Stimulated activated CD4-positive, alpha-beta T cell treated with anti-CD3 and anti-CD28 coated beads, Interleukin-15, amount 100 ng/mL, for 24 hours (primary cell): ENCODE results near the gene S1PR2.

Experiments
- DNase-seq: peaks from one replicate; pipeline ENCODE4 v3.0.0-alpha.2; 2020

The S1PR2 gene

GRCh38 chr19:10230861-10231611 lies at the start of gene S1PR2:
Gene S1PR2 (minus strand): TSS chr19:10231331. CDS start chr19:10224905, 6,426 bp downstream.
- peak; percentile 83 for DNase-seq

GRCh38 chr19:10279737-10280442 lies 48.8 kb upstream of the S1PR2 start:
- DNase-seq: no peak

- DNase-seq: no peak
Measured at GRCh38 chr19:10278935-10279334, 47.8 kb upstream of the S1PR2 start.

GRCh38 chr19:10277795-10278589 lies 46.9 kb upstream of the S1PR2 start:
- no peak for DNase-seq

- no peak for DNase-seq
Measured at GRCh38 chr19:10274589-10274988, 43.5 kb upstream of the S1PR2 start.

GRCh38 chr19:10271543-10272086 lies 40.5 kb upstream of the S1PR2 start:
- DNase-seq: peak; percentile 44

- DNase-seq: peak; percentile 85
Measured at GRCh38 chr19:10270616-10271394, 39.7 kb upstream of the S1PR2 start, which contains the start of gene ICAM1. Gene ICAM1 (plus strand): TSS chr19:10271120. CDS start chr19:10271160, 40 bp downstream.

- peak; percentile 88 for DNase-seq
Measured at GRCh38 chr19:10270180-10270615, 39.1 kb upstream of the S1PR2 start.

- peak; percentile 92 for DNase-seq
Measured at GRCh38 chr19:10269333-10270179, 38.4 kb upstream of the S1PR2 start.

- DNase-seq: no peak
Measured at GRCh38 chr19:10268071-10268470, 36.9 kb upstream of the S1PR2 start.

GRCh38 chr19:10266706-10267105 lies 35.6 kb upstream of the S1PR2 start:
- DNase-seq: no peak

GRCh38 chr19:10262771-10263170 lies 31.6 kb upstream of the S1PR2 start:
- DNase-seq: no peak

- peak; percentile 80 for DNase-seq
Measured at GRCh38 chr19:10260141-10260584, 29.0 kb upstream of the S1PR2 start.

GRCh38 chr19:10259162-10259905 lies 28.2 kb upstream of the S1PR2 start:
- DNase-seq: peak; percentile 97

- no peak for DNase-seq
Measured at GRCh38 chr19:10258080-10258710, 27.1 kb upstream of the S1PR2 start.

GRCh38 chr19:10256970-10257615 lies 26.0 kb upstream of the S1PR2 start:
- no peak for DNase-seq

GRCh38 chr19:10256551-10256950 lies 25.4 kb upstream of the S1PR2 start:
- DNase-seq: no peak

- DNase-seq: no peak
Measured at GRCh38 chr19:10255358-10255757, 24.2 kb upstream of the S1PR2 start.

GRCh38 chr19:10254244-10254643 lies 23.1 kb upstream of the S1PR2 start:
- no peak for DNase-seq
